Activated naive CD8-positive, alpha-beta T cell (primary cell): Measurements from ENCODE around the gene TOP1.

Experiments used
- H3K27ac Mint-ChIP-seq: one replicate; pipeline ENCODE4 v1.8.0; 2021; ENCODE audit warnings: mixed read lengths
- H3K27me3 Mint-ChIP-seq: one replicate; pipeline ENCODE4 v1.8.0; 2021; ENCODE audit warnings: mixed read lengths
- H3K36me3 Mint-ChIP-seq: one replicate; pipeline ENCODE4 v1.8.0; 2021; ENCODE audit warnings: mixed read lengths
- H3K4me1 Mint-ChIP-seq: one replicate; pipeline ENCODE4 v1.8.0; 2021; ENCODE audit warnings: low read depth, mixed read lengths
- H3K4me3 Mint-ChIP-seq: one replicate; pipeline ENCODE4 v1.8.0; 2021; ENCODE audit warnings: mild to moderate bottlenecking, mixed read lengths
- H3K9me3 Mint-ChIP-seq: one replicate; pipeline ENCODE4 v1.8.0; 2021; ENCODE audit warnings: low read depth, mixed read lengths

TOP1 gene

GRCh38 chr20:41168281-41169161 is 139.9 kb downstream of the TOP1 start:
- no peaks in the 10 kb centered on the region for H3K9me3 Mint-ChIP-seq
- H3K27ac Mint-ChIP-seq, result peak overlapping the region; percentile 81
- no peak overlapping the region for H3K4me3 Mint-ChIP-seq
- peaks cover 8% of the 10 kb centered on the region for H3K36me3 Mint-ChIP-seq
- no peaks in the 10 kb centered on the region for H3K27me3 Mint-ChIP-seq
- H3K4me1 Mint-ChIP-seq, result peaks cover 54% of the 10 kb centered on the region

DNA sequence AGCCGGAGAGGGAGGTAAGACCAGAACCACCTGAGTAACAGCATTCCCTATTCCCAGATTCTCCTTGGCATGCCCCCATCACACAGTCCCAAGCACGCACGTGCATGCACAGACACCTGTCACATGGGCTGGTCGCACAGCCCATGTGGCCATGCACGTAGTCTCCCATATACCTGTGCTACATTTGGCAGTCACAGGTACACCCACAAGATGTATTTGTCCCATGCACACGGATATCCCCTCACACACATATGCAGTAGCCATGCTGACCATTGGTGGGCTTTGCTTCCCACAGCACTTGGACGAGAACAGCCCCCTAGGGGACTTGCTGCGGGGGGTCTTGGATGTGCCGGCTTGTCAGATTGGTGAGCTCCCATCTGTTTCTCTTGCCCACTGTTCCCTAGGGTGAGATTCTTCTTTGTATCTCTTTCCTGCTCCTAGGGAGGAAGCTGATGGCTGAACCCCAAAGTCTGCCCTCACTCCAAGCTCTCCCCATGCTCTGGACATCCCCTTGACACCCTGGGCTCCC is 140.6 kb downstream of the TOP1 start:
- Mint-ChIP-seq H3K27me3 (no peaks in the 10 kb centered on the region), H3K9me3 (no peaks in the 10 kb centered on the region), H3K27ac (peak overlapping the region; percentile 81), H3K4me1 (peaks cover 50% of the 10 kb centered on the region), H3K4me3 (no peak overlapping the region), H3K36me3 (peaks cover 7% of the 10 kb centered on the region)

GRCh38 chr20:41169791-41170351 is 141.2 kb downstream of the TOP1 start:
- Mint-ChIP-seq H3K27me3 (no peaks in the 10 kb centered on the region), H3K4me1 (peaks cover 51% of the 10 kb centered on the region), H3K9me3 (no peaks in the 10 kb centered on the region), H3K27ac (peak overlapping the region; percentile 81), H3K36me3 (peaks cover 5% of the 10 kb centered on the region), H3K4me3 (no peak overlapping the region)

DNA sequence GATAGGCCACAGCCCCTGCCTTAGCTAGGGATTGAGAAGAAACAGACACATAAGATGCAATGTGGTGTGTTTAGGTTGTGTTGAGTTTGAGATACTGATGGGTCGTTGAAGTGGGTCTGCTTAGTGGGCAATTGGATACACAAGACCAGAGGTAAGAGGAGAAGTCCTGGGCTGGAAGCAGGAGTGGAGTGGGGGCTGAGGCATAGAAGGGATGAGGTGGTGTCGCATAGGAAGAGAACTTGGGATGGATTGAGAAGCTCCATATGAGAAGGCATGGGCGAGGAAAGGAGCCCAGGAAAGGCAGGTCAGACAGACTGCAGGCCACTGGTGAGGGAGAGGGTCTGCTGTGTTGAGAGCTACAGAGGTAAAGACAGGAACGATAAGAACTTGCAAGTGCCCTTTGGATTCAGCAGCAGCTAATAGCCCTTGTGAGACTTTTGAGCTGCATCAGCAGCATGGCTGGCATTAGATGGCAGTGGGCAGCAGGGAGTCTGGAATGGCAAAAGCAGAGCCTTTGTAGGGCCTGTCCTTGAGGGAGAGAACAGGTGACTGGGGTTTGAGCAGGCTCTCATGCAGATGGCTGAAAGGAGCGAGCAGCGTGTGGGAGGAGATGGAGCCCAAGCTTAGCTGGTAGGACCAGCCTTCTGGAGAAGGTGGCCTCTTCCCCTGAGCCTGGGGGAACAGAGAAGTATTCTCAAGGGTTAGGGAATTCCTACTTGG is 141.9 kb downstream of the TOP1 start:
- peaks cover 5% of the 10 kb centered on the region for H3K36me3 Mint-ChIP-seq
- peaks cover 48% of the 10 kb centered on the region for H3K4me1 Mint-ChIP-seq
- no peak overlapping the region for H3K4me3 Mint-ChIP-seq
- no peaks in the 10 kb centered on the region for H3K9me3 Mint-ChIP-seq
- H3K27me3 Mint-ChIP-seq, result no peaks in the 10 kb centered on the region
- peak overlapping the region; percentile 81 for H3K27ac Mint-ChIP-seq

DNA sequence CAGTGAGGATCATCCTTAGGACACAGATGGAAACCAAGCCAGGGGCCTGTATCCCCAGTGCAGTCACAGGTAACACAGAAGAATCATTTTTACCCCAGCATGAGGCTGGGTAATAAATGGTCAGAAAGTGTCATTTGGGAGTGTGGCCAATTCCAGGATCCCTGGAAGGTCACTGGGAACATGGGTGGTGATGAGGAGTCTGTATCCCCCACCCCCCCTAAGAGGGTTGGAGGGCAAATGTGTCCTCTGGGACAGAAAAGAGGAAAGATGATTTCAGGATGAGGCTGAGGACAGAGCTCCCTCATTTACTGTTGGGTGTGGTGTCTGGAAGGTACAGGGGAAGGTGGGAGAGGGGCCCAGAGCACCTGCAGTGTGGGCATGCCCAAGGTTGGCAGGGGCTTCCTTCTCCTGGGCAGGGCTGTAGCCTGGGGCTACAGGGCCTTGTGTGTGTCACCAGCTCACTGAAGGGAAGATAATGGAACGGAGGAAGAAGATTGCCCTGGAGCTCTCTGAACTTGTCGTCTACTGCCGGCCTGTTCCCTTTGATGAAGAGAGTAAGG is 143.2 kb downstream of the TOP1 start:
- Mint-ChIP-seq H3K4me3 (no peak overlapping the region), H3K27ac (peak overlapping the region; percentile 78), H3K36me3 (peaks cover 5% of the 10 kb centered on the region), H3K27me3 (no peaks in the 10 kb centered on the region), H3K4me1 (peaks cover 44% of the 10 kb centered on the region), H3K9me3 (no peaks in the 10 kb centered on the region)

DNA sequence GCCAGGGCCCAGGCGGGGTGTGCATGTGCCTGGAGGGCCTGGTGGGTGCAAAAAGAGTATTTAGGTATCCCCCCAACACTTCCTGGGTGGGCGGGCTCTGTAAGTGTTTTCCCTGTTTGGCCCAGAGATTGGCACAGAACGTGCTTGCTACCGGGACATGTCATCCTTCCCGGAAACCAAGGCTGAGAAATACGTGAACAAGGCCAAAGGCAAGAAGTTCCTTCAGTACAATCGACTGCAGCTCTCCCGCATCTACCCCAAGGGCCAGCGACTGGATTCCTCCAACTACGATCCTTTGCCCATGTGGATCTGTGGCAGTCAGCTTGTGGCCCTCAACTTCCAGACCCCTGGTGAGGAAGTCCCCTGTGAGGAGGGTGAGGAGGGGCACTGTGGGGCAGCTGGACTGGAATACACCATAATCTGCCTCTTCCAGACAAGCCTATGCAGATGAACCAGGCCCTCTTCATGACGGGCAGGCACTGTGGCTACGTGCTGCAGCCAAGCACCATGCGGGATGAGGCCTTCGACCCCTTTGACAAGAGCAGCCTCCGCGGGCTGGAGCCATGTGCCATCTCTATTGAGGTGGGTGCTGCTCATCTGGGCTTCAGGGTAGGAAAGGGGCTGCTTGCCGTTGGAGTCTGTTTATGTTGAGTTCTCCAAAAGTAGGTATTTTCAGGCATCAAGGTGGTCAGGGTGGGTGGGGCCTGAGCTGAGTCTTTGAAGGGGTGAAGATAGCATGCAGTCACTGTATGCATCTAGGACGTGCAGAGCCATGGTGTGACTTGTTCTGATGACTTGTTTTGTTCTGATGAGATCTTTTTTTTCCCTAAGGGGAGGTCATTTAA is 143.9 kb downstream of the TOP1 start:
- H3K27me3 Mint-ChIP-seq, result no peaks in the 10 kb centered on the region
- H3K4me1 Mint-ChIP-seq, result peaks cover 37% of the 10 kb centered on the region
- H3K4me3 Mint-ChIP-seq, result no peak overlapping the region
- no peaks in the 10 kb centered on the region for H3K36me3 Mint-ChIP-seq
- H3K27ac Mint-ChIP-seq, result peak overlapping the region; percentile 80
- H3K9me3 Mint-ChIP-seq, result no peaks in the 10 kb centered on the region

DNA sequence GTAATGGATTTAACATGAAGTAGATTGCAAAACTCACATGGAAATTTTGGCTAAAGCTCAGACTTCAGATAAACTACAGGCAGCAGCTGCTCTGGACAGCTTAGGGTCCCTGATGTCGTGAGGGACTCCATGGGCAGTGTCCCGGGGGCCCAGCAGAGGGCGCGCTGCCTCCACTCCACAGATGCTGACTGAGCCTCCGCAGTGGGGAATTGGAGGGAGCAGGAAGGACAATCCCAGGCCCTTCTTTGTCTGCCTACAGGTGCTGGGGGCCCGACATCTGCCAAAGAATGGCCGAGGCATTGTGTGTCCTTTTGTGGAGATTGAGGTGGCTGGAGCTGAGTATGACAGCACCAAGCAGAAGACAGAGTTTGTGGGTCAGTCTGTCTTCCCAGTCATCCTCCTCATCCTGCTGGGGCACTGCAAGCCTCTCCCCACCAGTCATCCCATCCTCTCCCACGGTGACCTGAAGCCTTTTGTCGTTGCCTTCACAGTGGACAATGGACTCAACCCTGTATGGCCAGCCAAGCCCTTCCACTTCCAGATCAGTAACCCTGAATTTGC is 144.6 kb downstream of the TOP1 start:
- Mint-ChIP-seq H3K4me1 (peaks cover 39% of the 10 kb centered on the region), H3K36me3 (no peaks in the 10 kb centered on the region), H3K27ac (peak overlapping the region; percentile 80)

DNA sequence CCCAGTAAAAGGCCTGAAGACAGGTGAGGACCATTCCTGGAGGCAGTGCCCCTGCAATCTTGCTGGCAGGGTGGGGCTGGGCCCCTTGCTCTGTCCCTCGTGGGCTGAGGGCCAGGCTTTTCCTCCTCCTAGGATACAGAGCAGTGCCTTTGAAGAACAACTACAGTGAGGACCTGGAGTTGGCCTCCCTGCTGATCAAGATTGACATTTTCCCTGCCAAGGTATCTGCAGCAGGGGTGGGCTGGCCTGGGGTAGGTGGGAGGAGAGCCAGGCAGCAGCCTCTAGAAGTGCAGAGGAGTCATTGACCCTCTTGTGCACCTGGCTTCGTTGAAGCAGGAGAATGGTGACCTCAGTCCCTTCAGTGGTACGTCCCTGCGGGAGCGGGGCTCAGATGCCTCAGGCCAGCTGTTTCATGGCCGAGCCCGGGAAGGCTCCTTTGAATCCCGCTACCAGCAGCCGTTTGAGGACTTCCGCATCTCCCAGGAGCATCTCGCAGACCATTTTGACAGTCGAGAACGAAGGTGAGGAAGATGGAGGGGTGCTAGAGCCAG is 145.2 kb downstream of the TOP1 start:
- no peaks in the 10 kb centered on the region for H3K9me3 Mint-ChIP-seq
- no peak overlapping the region for H3K4me3 Mint-ChIP-seq
- H3K27me3 Mint-ChIP-seq, result no peaks in the 10 kb centered on the region
- H3K36me3 Mint-ChIP-seq, result no peaks in the 10 kb centered on the region
- peaks cover 39% of the 10 kb centered on the region for H3K4me1 Mint-ChIP-seq
- peak overlapping the region; percentile 80 for H3K27ac Mint-ChIP-seq

More for the DNA sequence above, 144.6 kb downstream of the TOP1 start:
- Mint-ChIP-seq H3K9me3 (no peaks in the 10 kb centered on the region), H3K27me3 (no peaks in the 10 kb centered on the region), H3K4me3 (no peak overlapping the region)
